DMS153 (cell line): ENCODE measurements around the gene ZC3H6.
"Not testable (repeated sequence)": the region's sequence is repeated elsewhere in the genome, so short reads cannot be mapped to it uniquely, and the experiment has no call there.

Experiments
- DNase-seq: peaks from one replicate; lab custom pipeline; 2025; lab: John Stamatoyannopoulos, UW

ZC3H6 gene

GRCh38 chr2:112277596-112278220 is 2.3 kb downstream of the ZC3H6 start:
- no peak for DNase-seq

- not testable (repeated sequence) for DNase-seq
Measured at GRCh38 chr2:112282066-112282465, 6.7 kb downstream of the ZC3H6 start.

GRCh38 chr2:112283535-112283934 is 8.1 kb downstream of the ZC3H6 start:
- DNase-seq, result not testable (repeated sequence)

- DNase-seq, result no peak
Measured at GRCh38 chr2:112290088-112290487, 14.7 kb downstream of the ZC3H6 start.

GRCh38 chr2:112290648-112291047 is 15.3 kb downstream of the ZC3H6 start:
- no peak for DNase-seq

GRCh38 chr2:112293636-112294401 is 18.4 kb downstream of the ZC3H6 start:
- DNase-seq, result no peak

GRCh38 chr2:112295407-112296078 is 20.1 kb downstream of the ZC3H6 start:
- DNase-seq, result no peak

- DNase-seq, result no peak
Measured at GRCh38 chr2:112296407-112296806, 21.0 kb downstream of the ZC3H6 start.

GRCh38 chr2:112301171-112301584 is 25.8 kb downstream of the ZC3H6 start:
- no peak for DNase-seq

GRCh38 chr2:112301973-112302372 is 26.6 kb downstream of the ZC3H6 start:
- DNase-seq, result no peak

GRCh38 chr2:112304298-112304941 is 29.0 kb downstream of the ZC3H6 start:
- no peak for DNase-seq

- no peak for DNase-seq
Measured at GRCh38 chr2:112305132-112305531, 29.7 kb downstream of the ZC3H6 start.

- no peak for DNase-seq
Measured at GRCh38 chr2:112310906-112311305, 35.5 kb downstream of the ZC3H6 start.

GRCh38 chr2:112311932-112312331 is 36.5 kb downstream of the ZC3H6 start:
- DNase-seq, result no peak

GRCh38 chr2:112312821-112313220 is 37.4 kb downstream of the ZC3H6 start:
- DNase-seq, result no peak

- no peak for DNase-seq
Measured at GRCh38 chr2:112314856-112315255, 39.5 kb downstream of the ZC3H6 start.

- no peak for DNase-seq
Measured at GRCh38 chr2:112317303-112318158, 42.1 kb downstream of the ZC3H6 start.

GRCh38 chr2:112318515-112318914 is 43.1 kb downstream of the ZC3H6 start:
- DNase-seq, result no peak

- no peak for DNase-seq
Measured at GRCh38 chr2:112321375-112322320, 46.3 kb downstream of the ZC3H6 start.

- no peak for DNase-seq
Measured at GRCh38 chr2:112322919-112323318, 47.5 kb downstream of the ZC3H6 start.
